GM12878 (cell line): ENCODE data around the gene NBDY. TPM values are rescaled to one million over a fixed set of nuclear protein-coding genes. Genes with fewer than 3 reads are reported as not detected.

ENCODE experiments used
- ATAC-seq: fragments of 200-7000 bp; cut with Tn5 transposase; 3 replicates; pipeline ENCODE4 v1.9.1; 2020; ENCODE audit warnings: mild to moderate bottlenecking, moderate library complexity
- BruUV-seq: library from RNA; stranded (reverse); fragments of 400-500 nt; replicated peaks from 2 replicates; lab custom pipeline; 2021; lab: Mats Ljungman, UMichigan
- CTCF ChIA-PET: fragments of 300-600 bp; sonication (Branson Sonifier 250); formaldehyde crosslinking; extraction: SDS; loops from one replicate; lab custom pipeline; 2021; ENCODE audit warnings: inconsistent platforms; lab: Yijun Ruan, JAX
- POLR2A ChIA-PET: fragments of 350-600 bp; formaldehyde crosslinking; extraction: SDS; loops from one replicate; lab custom pipeline; 2021; ENCODE audit warnings: inconsistent platforms; lab: Charles Lee
- RAD21 ChIA-PET: fragments of 300-600 bp; sonication (Branson Sonifier 250); formaldehyde crosslinking; loops from one replicate; lab custom pipeline; 2023; ENCODE audit warnings: antibody characterized with exemption; ENCODE audit not compliant: unreplicated experiment; lab: Charles Lee
- SMC1A ChIA-PET: fragments of 300-600 bp; sonication (Branson Sonifier 250); formaldehyde crosslinking; loops from one replicate; lab custom pipeline; 2023; ENCODE audit not compliant: unreplicated experiment, uncharacterized antibody; lab: Charles Lee
- DNase-seq: peaks from one replicate; pipeline ENCODE4 v3.0.0-alpha.2; 2011; ENCODE audit warnings: low read depth, low spot score
- FAIRE-seq: peaks from 3 replicates; lab custom pipeline; 2011; peaks lifted over from hg19 to GRCh38; lab: Jason Lieb, UNC
- H2AFZ ChIP-seq: 2 replicates; pipeline ENCODE4 v1.6.0; 2011; ENCODE audit warnings: low read depth, low read length, control low read depth; ENCODE audit not compliant: control insufficient read depth
- H3K27ac ChIP-seq: 2 replicates; pipeline ENCODE4 v1.5.1; 2011; ENCODE audit warnings: control low read depth; ENCODE audit not compliant: control insufficient read depth, insufficient read depth
- H3K27me3 ChIP-seq, 2 experiments: replicated peaks in 1 of 2; 2 replicates each; pipeline versions ENCODE4 v1.6.0 to v1.6.1; 2011; ENCODE audit warnings: low read length in 1 of 2; ENCODE audit not compliant: control insufficient read depth in 2 of 2, insufficient read depth in 2 of 2
- H3K36me3 ChIP-seq, 2 experiments: 2 replicates each; pipeline ENCODE4 v1.5.1; 2011; ENCODE audit warnings: low read length in 1 of 2; ENCODE audit not compliant: control insufficient read depth in 2 of 2, insufficient read depth in 2 of 2
- H3K4me1 ChIP-seq: 2 replicates; pipeline ENCODE4 v1.6.1; 2011; ENCODE audit warnings: mild to moderate bottlenecking, low read length, moderate library complexity, mixed read lengths; ENCODE audit not compliant: control insufficient read depth, insufficient read depth
- H3K4me2 ChIP-seq: 2 replicates; pipeline ENCODE4 v1.6.0; 2011; ENCODE audit warnings: control low read depth; ENCODE audit not compliant: control insufficient read depth, insufficient read depth
- H3K4me3 ChIP-seq: fragments of 200-600 bp; sonication (generic); 2 replicates; pipeline ENCODE4 v1.5.1; 2016
- H3K79me2 ChIP-seq: 2 replicates; pipeline ENCODE4 v1.6.0; 2011; ENCODE audit warnings: low read length; ENCODE audit not compliant: control insufficient read depth, insufficient read depth
- H3K9ac ChIP-seq: 2 replicates; pipeline ENCODE4 v1.8.0; 2011; ENCODE audit warnings: low read length, control low read depth, mixed read lengths; ENCODE audit not compliant: control insufficient read depth, insufficient read depth
- H3K9me3 ChIP-seq: replicated peaks from 3 replicates; pipeline ENCODE4 v1.5.1; 2011; ENCODE audit warnings: mild to moderate bottlenecking, low read length; ENCODE audit not compliant: control insufficient read depth, insufficient read depth
- H4K20me1 ChIP-seq: 2 replicates; pipeline ENCODE4 v1.6.0; 2011; ENCODE audit not compliant: control insufficient read depth, insufficient read depth
- EGR1 ChIP-seq, 2 experiments: IDR thresholded peaks; 1 replicate in 1 of 2; 2 replicates in 1 of 2; pipeline ENCODE4 v1.6.1; 2011 to 2012; ENCODE audit warnings: low read depth in 2 of 2, low read length in 2 of 2, borderline replicate concordance in 1 of 2, mild to moderate bottlenecking in 1 of 2, moderate library complexity in 1 of 2
- NR2C1 ChIP-seq: fragments of 450-650 bp; IDR thresholded peaks from 2 replicates; pipeline ENCODE4 v1.6.1; 2017; ENCODE audit warnings: antibody characterized with exemption, mild to moderate bottlenecking, moderate library complexity
- WGBS: methylation state at CpG from one replicate; pipeline ENCODE4 v1.1.6; 2016; ENCODE audit warnings: low lambda C conversion rate; ENCODE audit not compliant: insufficient replicate concordance, insufficient coverage; ENCODE audit errors: missing lambda C conversion rate; 5-methylcytosine and 5-hydroxymethylcytosine counted together
- in situ Hi-C: fragments of 300-500 bp; cut with MboI; formaldehyde crosslinking; loops from 9 replicates; pipeline ENCODE4 v1.14.3; 2018; ENCODE audit warnings: mixed read lengths
- intact Hi-C: fragments of 100-400 bp; cut with micrococcal nuclease; formaldehyde crosslinking; loops from one replicate; pipeline ENCODE4 v1.14.2; 2022; ENCODE audit not compliant: unreplicated experiment
- polyA plus RNA-seq, 11 experiments: library from polyadenylated mRNA; depleted of rRNA in 4 of 11; unstranded in 6 of 11; stranded (reverse) in 5 of 11; fragments of >200 nt; fragmentation: Nextera tagmentation in 4 of 11; fragmentation: Illumina TruSeq in 1 of 11; extraction: Ambion mirVana in 4 of 11; extraction: Trizol in 1 of 11; gene quantifications; 1 replicate in 1 of 11; 2 replicates in 10 of 11; pipeline versions ENCODE4 v1.2.1 to v1.2.3, GENCODE V29; 2011 to 2016; ENCODE audit warnings: inconsistent platforms in 2 of 11, missing spikeins in 2 of 11, low read depth in 1 of 11
- total RNA-seq, 4 experiments: library from RNA; depleted of rRNA in 3 of 4; stranded (reverse); fragments of >200 nt in 3 of 4; fragmentation: Illumina TruSeq in 1 of 4; extraction: Trizol in 1 of 4; gene quantifications; 2 replicates each; pipeline versions ENCODE4 v1.2.1 to v1.2.3, GENCODE V29; 2013 to 2021
- TF ChIP-seq, protein P1 (sequence below), 3 experiments: IDR thresholded peaks in 2 of 3; conservative IDR thresholded peaks in 1 of 3; 2 replicates each; pipeline ENCODE4 v1.5.1; 2011; ENCODE audit warnings: low read depth in 3 of 3, low read length in 3 of 3, mild to moderate bottlenecking in 3 of 3, control low read depth in 2 of 3, moderate library complexity in 2 of 3, inconsistent platforms in 1 of 3, mixed read lengths in 1 of 3; ENCODE audit not compliant: control insufficient read depth in 2 of 3, insufficient read depth in 1 of 3; ENCODE audit errors: extremely low read depth in 1 of 3

The NBDY gene
- total and polyA plus RNA-seq, 10 of the 15 experiments (the other 5 are each of a cell fraction or from before 2014, with no cell fraction given), result 10.8 to 122 (median 61.5) TPM

DNA sequence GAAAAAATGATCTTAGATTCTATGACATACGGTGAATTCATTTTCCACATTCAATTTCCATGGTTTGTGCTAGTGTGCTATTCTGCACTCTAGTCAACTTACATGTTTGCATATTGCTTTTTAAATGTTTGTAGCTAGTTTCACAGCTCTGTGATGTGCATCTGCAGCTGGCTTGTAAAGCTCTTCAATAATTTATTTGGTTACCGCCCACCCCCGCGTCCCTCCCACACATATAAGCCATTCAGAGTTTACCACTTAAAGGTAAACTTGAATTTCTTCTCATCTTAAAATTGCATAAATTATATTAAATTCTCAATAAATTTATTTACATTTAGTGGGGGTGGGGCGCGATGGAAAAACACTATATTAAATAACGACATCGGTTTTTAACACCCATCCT lies 291 bp upstream of the NBDY start:
- H3K9ac ChIP-seq, result no peak overlapping the region
- peak overlapping the region; percentile 84; the same call in 1 of the 2 replicates for H3K4me3 ChIP-seq
- H3K4me1 ChIP-seq, result no peaks in the 10 kb centered on the region
- no peak overlapping the region for H3K27ac ChIP-seq
- no peak overlapping the region for H3K4me2 ChIP-seq
- no peaks in the 10 kb centered on the region for H3K36me3 ChIP-seq
- TF ChIP-seq, protein P1, sequence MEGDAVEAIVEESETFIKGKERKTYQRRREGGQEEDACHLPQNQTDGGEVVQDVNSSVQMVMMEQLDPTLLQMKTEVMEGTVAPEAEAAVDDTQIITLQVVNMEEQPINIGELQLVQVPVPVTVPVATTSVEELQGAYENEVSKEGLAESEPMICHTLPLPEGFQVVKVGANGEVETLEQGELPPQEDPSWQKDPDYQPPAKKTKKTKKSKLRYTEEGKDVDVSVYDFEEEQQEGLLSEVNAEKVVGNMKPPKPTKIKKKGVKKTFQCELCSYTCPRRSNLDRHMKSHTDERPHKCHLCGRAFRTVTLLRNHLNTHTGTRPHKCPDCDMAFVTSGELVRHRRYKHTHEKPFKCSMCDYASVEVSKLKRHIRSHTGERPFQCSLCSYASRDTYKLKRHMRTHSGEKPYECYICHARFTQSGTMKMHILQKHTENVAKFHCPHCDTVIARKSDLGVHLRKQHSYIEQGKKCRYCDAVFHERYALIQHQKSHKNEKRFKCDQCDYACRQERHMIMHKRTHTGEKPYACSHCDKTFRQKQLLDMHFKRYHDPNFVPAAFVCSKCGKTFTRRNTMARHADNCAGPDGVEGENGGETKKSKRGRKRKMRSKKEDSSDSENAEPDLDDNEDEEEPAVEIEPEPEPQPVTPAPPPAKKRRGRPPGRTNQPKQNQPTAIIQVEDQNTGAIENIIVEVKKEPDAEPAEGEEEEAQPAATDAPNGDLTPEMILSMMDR (IDR thresholded peaks at IDR 0.05 in 2 of 3, conservative IDR thresholded peaks at IDR 0.05 in 1 of 3; ENCODE audit: control insufficient read depth in 2 of 3, extremely low read depth in 1 of 3, insufficient read depth in 1 of 3, low read depth in 3 of 3, low read length in 3 of 3), result no peak
- TF ChIP-seq EGR1 (IDR thresholded peaks at IDR 0.05; ENCODE audit: borderline replicate concordance in 1 of 2, low read depth in 2 of 2, low read length in 2 of 2), result peak in 1 of 2 experiments; percentile 65; a peak in 1 of 3 replicates
- no peak for TF ChIP-seq NR2C1
- no peaks in the 10 kb centered on the region for H3K27me3 ChIP-seq
- DNase-seq, result no peak
- in situ Hi-C loops (loop anchor here (25.0 kb wide), 2 partner anchors 166 to 1016 kb away; partner anchors contain the start of genes RRAGB and UBQLN2), intact Hi-C loops (loop anchor here (5.0 kb wide), 1 partner anchor 166 kb away; the partner anchor contains the start of gene UBQLN2)
- ChIA-PET CTCF (interaction anchor here (0.6 to 4.2 kb wide), 13 partner anchors 10 to 1238 kb away, joined by 3 to 36 read pairs (median 6); no protein-coding TSS in a partner anchor), POLR2A (interaction anchor here (1.0 kb wide), 1 partner anchor 496 kb away, joined by 4 read pairs; no protein-coding TSS in a partner anchor), RAD21 (interaction anchor here (0.7 to 3.0 kb wide), 15 partner anchors 8 to 1277 kb away, joined by 3 to 10 read pairs (median 3); partner anchors contain the start of genes KLF8, MAGEH1 and RRAGB), SMC1A (interaction anchor here (1.0 to 3.3 kb wide), 13 partner anchors 16 to 1011 kb away, joined by 3 to 11 read pairs (median 4); partner anchors contain the start of genes KLF8 and RRAGB)
- no peak overlapping the region; the same call in 1 of the 2 replicates for H2AFZ ChIP-seq
- BruUV-seq, result no TSS peak
- peaks cover 27% of the 10 kb centered on the region for H3K79me2 ChIP-seq
- no peaks in the 10 kb centered on the region for H3K9me3 ChIP-seq
- no peaks in the 10 kb centered on the region for H4K20me1 ChIP-seq
- no peak for FAIRE-seq
- peak; percentile 54 for ATAC-seq
- 10% methylated on average over 8 of the region's 8 CpGs for WGBS
